ENCODE measurements around the gene SLC25A36.

- no peak for TF ChIP-seq CTCF (IDR thresholded peaks at IDR 0.05)
- TF ChIP-seq POLR2A (IDR thresholded peaks at IDR 0.05): no peak
Observed at GRCh38 chr3:140896997-140897396, 44.6 kb upstream of the SLC25A36 start.
